Mesenchymal stem cell (in vitro differentiated cells and primary cell): ENCODE measurements around the gene MIS18A.
A peak's percentile ranks its signal among the peaks of the same experiment; 100 is the strongest.

Source experiments
- DNase-seq: peaks from one replicate; pipeline ENCODE4 v3.0.0-alpha.2; 2013
- H2AFZ ChIP-seq: one replicate; pipeline ENCODE4 v1.6.1; 2013; ENCODE audit warnings: low read depth, mild to moderate bottlenecking, control low read depth, inconsistent platforms, low read length, moderate library complexity
- H2AK5ac ChIP-seq: 2 replicates; pipeline ENCODE4 v1.6.1; 2013; ENCODE audit warnings: low read length, moderate library complexity, mild to moderate bottlenecking, inconsistent platforms; ENCODE audit not compliant: severe bottlenecking
- H2BK120ac ChIP-seq: one replicate; pipeline ENCODE4 v1.6.1; 2013; ENCODE audit warnings: low read depth, mild to moderate bottlenecking, inconsistent platforms, low read length, moderate library complexity
- H2BK12ac ChIP-seq, 2 experiments: one replicate each; pipeline ENCODE4 v1.6.1; 2013; ENCODE audit warnings: inconsistent platforms in 2 of 2, low read length in 2 of 2, mild to moderate bottlenecking in 2 of 2, moderate library complexity in 2 of 2, control low read depth in 1 of 2
- H2BK15ac ChIP-seq: one replicate; pipeline ENCODE4 v1.6.1; 2013; ENCODE audit warnings: mild to moderate bottlenecking, low read depth, inconsistent platforms; ENCODE audit not compliant: poor library complexity, severe bottlenecking
- H2BK5ac ChIP-seq: 2 replicates; pipeline ENCODE4 v1.6.1; 2013; ENCODE audit warnings: low read depth, mild to moderate bottlenecking, low read length, control low read depth, inconsistent platforms; ENCODE audit not compliant: poor library complexity, severe bottlenecking
- H3K14ac ChIP-seq, 2 experiments: one replicate each; pipeline ENCODE4 v1.6.1; 2013; ENCODE audit warnings: inconsistent platforms in 2 of 2, low read length in 2 of 2, control low read depth in 1 of 2, mild to moderate bottlenecking in 1 of 2, moderate library complexity in 1 of 2
- H3K18ac ChIP-seq, 2 experiments: one replicate each; pipeline ENCODE4 v1.6.1; 2013; ENCODE audit warnings: inconsistent platforms in 2 of 2, low read length in 2 of 2, control low read depth in 1 of 2, low read depth in 1 of 2, mild to moderate bottlenecking in 1 of 2
- H3K23ac ChIP-seq, 2 experiments: one replicate each; pipeline ENCODE4 v1.6.1; 2013; ENCODE audit warnings: inconsistent platforms in 2 of 2, low read length in 2 of 2, mild to moderate bottlenecking in 2 of 2, moderate library complexity in 2 of 2, control low read depth in 1 of 2
- H3K27ac ChIP-seq: 2 replicates; pipeline ENCODE4 v1.5.1; 2013; ENCODE audit warnings: mild to moderate bottlenecking, moderate library complexity, low read length, control low read depth, inconsistent platforms; ENCODE audit not compliant: poor library complexity, severe bottlenecking
- H3K27me3 ChIP-seq, 2 experiments: 2 replicates each; pipeline versions ENCODE4 v1.6.1 to v1.7.0; 2013; ENCODE audit warnings: low read length in 2 of 2, mild to moderate bottlenecking in 2 of 2, moderate library complexity in 2 of 2, control low read depth in 1 of 2, inconsistent platforms in 1 of 2; ENCODE audit not compliant: control insufficient read depth in 1 of 2, insufficient read depth in 1 of 2
- H3K36me3 ChIP-seq, 2 experiments: 2 replicates each; pipeline versions ENCODE4 v1.6.1 to v1.7.0; 2013; ENCODE audit warnings: low read length in 2 of 2, control low read depth in 1 of 2, inconsistent platforms in 1 of 2, low read depth in 1 of 2, mild to moderate bottlenecking in 1 of 2; ENCODE audit not compliant: insufficient read depth in 2 of 2, control insufficient read depth in 1 of 2
- H3K4ac ChIP-seq, 2 experiments: one replicate each; pipeline ENCODE4 v1.6.1; 2013; ENCODE audit warnings: inconsistent platforms in 2 of 2, low read length in 2 of 2, mild to moderate bottlenecking in 2 of 2, moderate library complexity in 2 of 2, control low read depth in 1 of 2, low read depth in 1 of 2
- H3K4me1 ChIP-seq: 2 replicates; pipeline ENCODE4 v1.6.1; 2013; ENCODE audit warnings: low read depth, low read length, control low read depth; ENCODE audit not compliant: control insufficient read depth, insufficient read depth
- H3K4me2 ChIP-seq: 2 replicates; pipeline ENCODE4 v1.6.1; 2013; ENCODE audit warnings: low read length, mild to moderate bottlenecking, inconsistent platforms; ENCODE audit not compliant: poor library complexity, severe bottlenecking
- H3K4me3 ChIP-seq, 2 experiments: 2 replicates each; pipeline versions ENCODE4 v1.5.1 to v1.7.0; 2013; ENCODE audit warnings: low read length in 2 of 2, mild to moderate bottlenecking in 2 of 2, control low read depth in 1 of 2, low read depth in 1 of 2; ENCODE audit not compliant: insufficient read depth in 1 of 2
- H3K79me1 ChIP-seq: replicated peaks from 2 replicates; pipeline ENCODE4 v1.6.1; 2013; ENCODE audit warnings: mild to moderate bottlenecking, control low read depth, low read length, inconsistent platforms; ENCODE audit not compliant: poor library complexity, severe bottlenecking
- H3K9ac ChIP-seq: 2 replicates; pipeline ENCODE4 v1.7.0; 2013; ENCODE audit warnings: mild to moderate bottlenecking, low read length, moderate library complexity
- H3K9me3 ChIP-seq: 2 replicates; pipeline ENCODE4 v1.7.0; 2013; ENCODE audit warnings: mild to moderate bottlenecking, low read length; ENCODE audit not compliant: control insufficient read depth
- H4K8ac ChIP-seq: one replicate; pipeline ENCODE4 v1.6.1; 2013; ENCODE audit warnings: inconsistent platforms, mild to moderate bottlenecking, low read length, moderate library complexity
- H4K91ac ChIP-seq: one replicate; pipeline ENCODE4 v1.6.1; 2013; ENCODE audit warnings: mild to moderate bottlenecking, low read length, inconsistent platforms
- WGBS: methylation state at CpG from one replicate; pipeline ENCODE4 v1.1.7; 2013; ENCODE audit warnings: mixed read lengths; 5-methylcytosine and 5-hydroxymethylcytosine counted together

MIS18A gene

GRCh38 chr21:32319012-32319411 lies 40.2 kb upstream of the MIS18A start:
- Histone ChIP-seq H2BK12ac (no peak overlapping the region), H4K91ac (no peak overlapping the region), H4K8ac (no peak overlapping the region), H3K27ac (no peak overlapping the region), H2BK15ac (no peak overlapping the region), H3K9me3 (no peaks in the 10 kb centered on the region), H3K18ac (no peak overlapping the region), H3K23ac (no peak overlapping the region), H2AFZ (no peak overlapping the region), H3K79me1 (peaks cover 36% of the 10 kb centered on the region), H3K9ac (no peak overlapping the region), H3K4me2 (no peak overlapping the region), H3K27me3 (no peaks in the 10 kb centered on the region), H2BK120ac (no peak overlapping the region), H2BK5ac (no peak overlapping the region), H3K36me3 (peaks cover 66 to 96% of the 10 kb centered on the region in 2 experiments), H3K4me1 (peaks cover 32% of the 10 kb centered on the region), H3K4ac (no peak overlapping the region), H3K14ac (no peak overlapping the region), H3K4me3 (no peak overlapping the region), H2AK5ac (no peak overlapping the region)
- 98% methylated on average over 7 of the region's 7 CpGs for WGBS
- DNase-seq: no peak

DNA sequence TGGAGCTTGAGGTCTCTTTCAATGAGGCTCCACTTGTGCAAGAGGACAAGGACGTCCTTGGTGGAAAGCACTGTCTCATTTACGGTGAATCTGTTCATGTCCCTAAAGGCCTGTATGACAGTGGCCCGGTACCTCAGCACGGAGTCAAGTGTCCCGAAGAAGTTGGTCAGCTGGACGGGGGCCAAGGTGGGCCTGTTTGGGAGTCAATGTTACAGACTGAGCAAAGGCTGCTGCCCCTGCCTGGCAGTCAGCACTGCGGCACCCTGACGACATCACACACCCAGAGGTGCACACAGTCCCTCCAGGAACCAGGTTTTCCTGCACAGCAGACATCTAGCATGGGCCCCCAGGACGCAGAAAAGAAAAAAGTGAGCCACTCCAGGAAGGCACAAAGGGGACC lies 38.9 kb upstream of the MIS18A start:
- H4K91ac ChIP-seq: no peak overlapping the region
- H3K18ac ChIP-seq: no peak overlapping the region
- no peak overlapping the region for H2BK15ac ChIP-seq
- H3K4ac ChIP-seq: no peak overlapping the region
- no peak overlapping the region for H2AFZ ChIP-seq
- no peaks in the 10 kb centered on the region for H3K27me3 ChIP-seq
- no peak overlapping the region for H2BK120ac ChIP-seq
- peaks cover 38% of the 10 kb centered on the region for H3K79me1 ChIP-seq
- no peak overlapping the region for H3K14ac ChIP-seq
- no peak overlapping the region for H3K23ac ChIP-seq
- no peak overlapping the region for H4K8ac ChIP-seq
- H3K36me3 ChIP-seq: peaks cover 60 to 96% of the 10 kb centered on the region in 2 experiments
- no peak for DNase-seq
- no peak overlapping the region for H2BK12ac ChIP-seq
- H3K4me3 ChIP-seq: no peak overlapping the region
- H3K9ac ChIP-seq: peak overlapping the region; percentile 14
- 92% methylated on average over 9 of the region's 9 CpGs for WGBS
- H3K4me1 ChIP-seq: peaks cover 25% of the 10 kb centered on the region
- no peak overlapping the region for H2BK5ac ChIP-seq
- no peak overlapping the region for H3K4me2 ChIP-seq
- H3K9me3 ChIP-seq: no peaks in the 10 kb centered on the region
- H3K27ac ChIP-seq: no peak overlapping the region
- no peak overlapping the region for H2AK5ac ChIP-seq

GRCh38 chr21:32316361-32317215 lies 37.7 kb upstream of the MIS18A start:
- Histone ChIP-seq H4K8ac (no peak overlapping the region), H3K27ac (no peak overlapping the region), H3K18ac (no peak overlapping the region), H3K9me3 (no peaks in the 10 kb centered on the region), H3K79me1 (peaks cover 46% of the 10 kb centered on the region), H2BK120ac (no peak overlapping the region), H3K27me3 (no peaks in the 10 kb centered on the region), H2AFZ (no peak overlapping the region), H3K36me3 (peaks cover 68 to 96% of the 10 kb centered on the region in 2 experiments), H2BK15ac (no peak overlapping the region), H2BK12ac (no peak overlapping the region), H2BK5ac (no peak overlapping the region), H2AK5ac (no peak overlapping the region), H3K4me3 (no peak overlapping the region), H3K23ac (no peak overlapping the region), H4K91ac (peak overlapping the region; percentile 12), H3K14ac (no peak overlapping the region), H3K4me2 (no peak overlapping the region), H3K9ac (no peak overlapping the region), H3K4me1 (peaks cover 17% of the 10 kb centered on the region), H3K4ac (no peak overlapping the region)
- DNase-seq: no peak
- WGBS: 96% methylated on average over 20 of the region's 22 CpGs

DNA sequence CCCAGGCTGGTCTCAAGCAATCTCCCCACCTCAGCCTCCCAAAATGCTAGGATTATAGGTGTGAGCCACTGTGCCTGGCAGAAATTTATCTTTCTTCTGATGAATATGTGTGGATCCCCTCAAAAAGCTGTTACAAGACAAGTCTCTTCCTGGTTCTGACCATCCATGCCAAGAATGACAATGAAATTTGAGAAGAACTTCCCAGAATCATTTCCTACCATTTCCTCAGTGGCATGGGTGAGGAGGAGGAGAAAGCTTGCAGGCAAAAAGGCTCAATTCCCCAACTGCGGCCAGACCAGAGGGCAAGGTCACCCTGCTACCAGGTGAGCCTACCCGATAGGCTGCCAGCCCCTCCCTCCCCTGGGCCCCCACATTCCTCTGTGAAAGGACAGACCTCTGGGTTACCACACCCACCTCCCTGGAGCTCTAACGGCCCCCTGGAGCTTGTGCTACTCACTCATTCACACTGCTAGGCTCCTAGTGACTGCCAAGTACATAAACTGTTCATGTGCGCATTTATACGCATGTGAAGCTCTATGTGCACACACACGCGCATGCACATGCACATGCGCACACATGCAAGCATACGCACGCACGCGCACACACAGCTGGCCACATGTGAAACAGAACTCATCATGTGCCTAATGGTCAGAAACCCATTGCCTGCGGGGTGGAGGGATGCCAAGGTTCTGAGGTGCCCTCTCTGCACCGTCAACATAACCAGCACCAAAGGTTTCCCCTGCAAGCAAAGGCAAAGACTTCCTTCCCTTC lies 36.8 kb upstream of the MIS18A start:
- no peak overlapping the region for H4K8ac ChIP-seq
- no peak overlapping the region for H2BK15ac ChIP-seq
- no peak for DNase-seq
- no peak overlapping the region for H2BK12ac ChIP-seq
- no peak overlapping the region for H3K18ac ChIP-seq
- no peak overlapping the region for H3K9ac ChIP-seq
- no peaks in the 10 kb centered on the region for H3K27me3 ChIP-seq
- H3K14ac ChIP-seq: no peak overlapping the region
- H4K91ac ChIP-seq: no peak overlapping the region
- no peak overlapping the region for H3K4me2 ChIP-seq
- peaks cover 67 to 89% of the 10 kb centered on the region in 2 experiments for H3K36me3 ChIP-seq
- no peak overlapping the region for H3K4me3 ChIP-seq
- 98% methylated on average over 14 of the region's 14 CpGs for WGBS
- no peak overlapping the region for H2AK5ac ChIP-seq
- no peak overlapping the region for H3K23ac ChIP-seq
- no peak overlapping the region for H2AFZ ChIP-seq
- no peak overlapping the region for H3K27ac ChIP-seq
- H3K4me1 ChIP-seq: peaks cover 14% of the 10 kb centered on the region
- H3K4ac ChIP-seq: no peak overlapping the region
- H2BK5ac ChIP-seq: no peak overlapping the region
- H3K79me1 ChIP-seq: peaks cover 51% of the 10 kb centered on the region
- H2BK120ac ChIP-seq: no peak overlapping the region
- H3K9me3 ChIP-seq: no peaks in the 10 kb centered on the region
